C4-2B (cell line): ENCODE results near the gene MAP3K20.

Experiments used
- CTCF ChIP-seq: fragments of 450-650 bp; conservative IDR thresholded peaks from 2 replicates; pipeline ENCODE4 v1.5.1; 2017; ENCODE audit warnings: mild to moderate bottlenecking
- ZFX ChIP-seq: fragments of 450-650 bp; IDR thresholded peaks from 2 replicates; pipeline ENCODE4 v1.6.1; 2017

GRCh38 chr2:173107629-173108022 is 32.0 kb downstream of the MAP3K20 start:
- no peak for TF ChIP-seq CTCF
- no peak for TF ChIP-seq ZFX
